Karpas-422 (cell line): ENCODE results near the gene PUS1. TPM values are rescaled to one million over a fixed set of nuclear protein-coding genes. Genes with fewer than 3 reads are reported as not detected.
A peak's percentile ranks its signal among the peaks of the same experiment; 100 is the strongest.

Experiments used
- DNase-seq: peaks from one replicate; pipeline ENCODE4 v3.0.0-alpha.2; 2015
- H2AFZ ChIP-seq: fragments of 200-600 bp; sonication (generic); 2 replicates; pipeline ENCODE4 v1.6.1; 2014; ENCODE audit warnings: antibody characterized with exemption, low read length, mixed read lengths
- H3K27ac ChIP-seq: fragments of 200-600 bp; sonication (generic); 2 replicates; pipeline ENCODE4 v1.5.1; 2014; ENCODE audit warnings: mild to moderate bottlenecking, low read length, moderate library complexity
- H3K27me3 ChIP-seq: fragments of 200-600 bp; sonication (generic); 2 replicates; pipeline ENCODE4 v1.6.1; 2014; ENCODE audit warnings: low read length, mixed read lengths
- H3K36me3 ChIP-seq: fragments of 200-600 bp; sonication (generic); 2 replicates; pipeline ENCODE4 v1.6.1; 2014; ENCODE audit warnings: low read length, mixed read lengths; ENCODE audit not compliant: insufficient read depth
- H3K4me1 ChIP-seq: fragments of 200-600 bp; sonication (generic); 2 replicates; pipeline ENCODE4 v1.6.1; 2014; ENCODE audit warnings: mild to moderate bottlenecking, low read length, mixed read lengths
- H3K4me2 ChIP-seq: fragments of 200-600 bp; sonication (generic); 2 replicates; pipeline ENCODE4 v1.6.1; 2014; ENCODE audit warnings: low read length, low read depth, mild to moderate bottlenecking; ENCODE audit not compliant: poor library complexity, severe bottlenecking
- H3K4me3 ChIP-seq: fragments of 200-600 bp; sonication (generic); 2 replicates; pipeline ENCODE4 v1.5.1; 2014; ENCODE audit warnings: mild to moderate bottlenecking, antibody characterized with exemption, low read length, mixed read lengths
- H3K79me2 ChIP-seq: fragments of 200-600 bp; sonication (generic); 2 replicates; pipeline ENCODE4 v1.6.1; 2014; ENCODE audit warnings: mild to moderate bottlenecking, low read length, mixed read lengths
- H3K9ac ChIP-seq: fragments of 200-600 bp; sonication (generic); 2 replicates; pipeline ENCODE4 v1.6.0; 2014; ENCODE audit warnings: low read length
- H3K9me2 ChIP-seq: fragments of 200-600 bp; sonication (generic), shearing (Covaris generic); replicated peaks from 2 replicates; pipeline ENCODE4 v1.6.0; 2014; ENCODE audit warnings: mild to moderate bottlenecking, low read length, moderate library complexity; ENCODE audit not compliant: insufficient read depth
- H3K9me3 ChIP-seq: fragments of 300-700, 200-600 bp; sonication (generic); 2 replicates; pipeline ENCODE4 v1.6.1; 2014; ENCODE audit warnings: low read length, mixed read lengths
- H4K20me1 ChIP-seq: fragments of 200-600 bp; sonication (generic); 2 replicates; pipeline ENCODE4 v1.6.1; 2014; ENCODE audit warnings: mild to moderate bottlenecking, antibody characterized with exemption, low read length, low read depth; ENCODE audit not compliant: insufficient read depth
- total RNA-seq: library from RNA; depleted of rRNA; stranded (reverse); fragments of >200 nt; shearing (Covaris generic); gene quantifications from 2 replicates; pipeline ENCODE4 v1.2.3, GENCODE V29; 2014; ENCODE audit warnings: low replicate concordance

PUS1 gene
- total RNA-seq, 1 experiment from 2014 or later: 11.9 TPM

DNA sequence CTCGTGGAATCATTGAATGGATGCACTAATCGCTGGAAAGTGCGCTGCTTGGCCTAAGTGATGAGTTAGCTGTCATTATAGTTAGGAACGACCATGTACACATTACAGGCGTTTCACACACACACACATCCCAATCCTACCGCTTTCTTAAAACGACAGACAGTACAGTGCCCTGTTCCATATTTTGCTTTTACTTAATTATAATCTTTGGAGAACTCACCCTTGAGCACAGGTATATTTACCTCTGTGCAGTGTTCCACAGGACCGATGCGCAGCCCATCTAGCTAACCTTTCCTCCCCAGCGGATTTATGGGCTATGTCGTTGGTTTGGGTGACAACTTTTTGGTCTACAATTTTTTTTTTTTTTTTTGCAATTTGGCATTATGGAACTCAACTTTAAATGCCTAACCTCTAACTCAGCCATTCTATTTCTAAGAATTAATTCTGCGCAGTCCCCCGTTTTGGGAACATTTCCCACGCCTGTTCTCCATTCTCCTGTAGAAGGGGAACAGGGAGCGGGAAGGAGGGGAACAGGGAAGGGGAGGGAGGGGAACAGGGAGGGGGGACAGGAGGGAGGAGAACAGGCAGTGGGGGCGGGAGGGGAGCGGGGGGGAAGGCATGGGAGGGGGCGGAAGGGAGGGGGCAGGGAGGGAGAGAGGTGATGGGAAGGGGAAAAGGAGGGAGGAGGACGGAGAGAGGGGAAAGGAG, 35.3 kb upstream of the PUS1 start:
- no peak overlapping the region for H3K27ac ChIP-seq
- H3K36me3 ChIP-seq: no peaks in the 10 kb centered on the region
- H3K4me3 ChIP-seq: no peak overlapping the region
- H3K9ac ChIP-seq: no peak overlapping the region
- peaks cover 14% of the 10 kb centered on the region; the same call in 1 of the 2 replicates for H4K20me1 ChIP-seq
- no peak overlapping the region for H3K4me2 ChIP-seq
- H3K4me1 ChIP-seq: peaks cover 9% of the 10 kb centered on the region
- no peaks in the 10 kb centered on the region for H3K27me3 ChIP-seq
- no peaks in the 10 kb centered on the region for H3K79me2 ChIP-seq
- no peaks in the 10 kb centered on the region for H3K9me2 ChIP-seq
- DNase-seq: no peak
- no peaks in the 10 kb centered on the region for H3K9me3 ChIP-seq
- H2AFZ ChIP-seq: no peak overlapping the region

DNA sequence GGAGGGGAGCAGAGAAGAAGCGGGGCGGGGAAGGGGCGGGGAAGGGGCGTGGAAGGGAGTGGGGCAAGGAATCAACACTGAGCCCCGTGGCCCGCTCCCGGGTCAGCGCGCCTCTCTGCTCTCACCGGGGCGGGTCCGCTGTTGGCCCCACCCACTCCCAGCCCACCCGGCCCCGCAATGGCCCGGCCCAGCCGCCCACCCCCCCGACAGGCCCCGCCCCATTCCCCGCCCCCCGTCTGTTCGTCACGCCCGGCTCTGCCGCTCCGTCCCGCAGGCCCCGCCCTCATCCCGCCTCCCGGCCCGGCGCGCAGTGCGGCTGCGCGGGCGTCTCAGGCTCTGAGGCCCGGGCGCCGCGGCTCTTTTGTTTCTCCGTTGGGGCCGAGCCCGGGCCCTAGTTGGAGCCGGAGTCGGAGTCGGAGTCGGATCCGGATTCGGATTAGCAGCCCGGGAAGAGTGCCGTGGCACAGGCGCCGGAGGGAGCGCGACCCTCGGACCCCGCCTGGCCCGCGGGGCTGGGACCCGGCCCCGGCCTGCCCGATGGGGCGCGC, 34.7 kb upstream of the PUS1 start, which contains the start of gene ULK1:
Gene ULK1 (plus strand): TSS at position 310 of the 548 bp plus-strand sequence. CDS start 380 bp downstream, outside the sequence.
- peak; percentile 96 for DNase-seq
- Histone ChIP-seq H3K36me3 (no peaks in the 10 kb centered on the region), H3K4me1 (peaks cover 9% of the 10 kb centered on the region), H3K79me2 (no peaks in the 10 kb centered on the region), H3K27me3 (no peaks in the 10 kb centered on the region), H3K9ac (peak within 1 kb of the TSS; percentile 73), H3K9me3 (no peaks in the 10 kb centered on the region), H3K9me2 (no peaks in the 10 kb centered on the region), H3K4me2 (peak within 1 kb of the TSS; percentile 60), H3K4me3 (peak within 1 kb of the TSS; percentile 62; the same call in 1 of the 2 replicates), H2AFZ (no peak within 1 kb of the TSS), H4K20me1 (peaks cover 14% of the 10 kb centered on the region; the same call in 1 of the 2 replicates), H3K27ac (no peak within 1 kb of the TSS)

DNA sequence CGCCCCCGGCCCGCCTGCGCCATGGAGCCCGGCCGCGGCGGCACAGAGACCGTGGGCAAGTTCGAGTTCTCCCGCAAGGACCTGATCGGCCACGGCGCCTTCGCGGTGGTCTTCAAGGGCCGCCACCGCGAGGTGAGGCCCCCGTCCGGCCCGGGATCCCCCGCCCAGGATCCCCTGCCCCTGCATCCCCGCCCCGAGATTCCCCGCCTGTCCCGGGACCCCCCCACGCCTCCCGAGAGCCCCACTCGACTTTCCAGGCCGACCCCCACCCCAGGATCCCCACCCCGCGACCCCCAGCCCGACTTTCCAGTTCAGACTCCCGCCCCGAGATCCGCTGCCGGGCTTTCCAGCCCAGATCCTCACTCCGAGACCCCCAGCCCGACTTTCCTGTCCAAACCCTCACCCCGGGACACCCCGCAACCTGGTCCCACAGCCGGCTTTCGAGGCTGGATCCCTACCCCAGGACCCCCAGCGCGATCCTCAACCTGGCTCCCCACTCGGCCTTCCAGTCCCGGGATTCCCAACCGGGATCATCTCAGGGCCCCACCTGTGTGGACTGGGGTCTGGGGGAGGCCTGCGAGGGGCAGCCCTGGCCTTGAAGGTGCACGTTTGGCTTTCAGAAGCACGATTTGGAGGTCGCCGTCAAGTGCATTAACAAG, 34.0 kb upstream of the PUS1 start:
- peaks cover 14% of the 10 kb centered on the region; the same call in 1 of the 2 replicates for H4K20me1 ChIP-seq
- no peaks in the 10 kb centered on the region for H3K27me3 ChIP-seq
- no peaks in the 10 kb centered on the region for H3K79me2 ChIP-seq
- H3K4me1 ChIP-seq: peaks cover 9% of the 10 kb centered on the region
- no peak overlapping the region for H3K27ac ChIP-seq
- peak overlapping the region; percentile 51; the same call in 1 of the 2 replicates for H3K4me3 ChIP-seq
- DNase-seq: no peak
- H3K9me2 ChIP-seq: no peaks in the 10 kb centered on the region
- no peaks in the 10 kb centered on the region for H3K36me3 ChIP-seq
- H2AFZ ChIP-seq: no peak overlapping the region
- H3K9ac ChIP-seq: peak overlapping the region; percentile 56
- peak overlapping the region; percentile 58 for H3K4me2 ChIP-seq
- no peaks in the 10 kb centered on the region for H3K9me3 ChIP-seq

DNA sequence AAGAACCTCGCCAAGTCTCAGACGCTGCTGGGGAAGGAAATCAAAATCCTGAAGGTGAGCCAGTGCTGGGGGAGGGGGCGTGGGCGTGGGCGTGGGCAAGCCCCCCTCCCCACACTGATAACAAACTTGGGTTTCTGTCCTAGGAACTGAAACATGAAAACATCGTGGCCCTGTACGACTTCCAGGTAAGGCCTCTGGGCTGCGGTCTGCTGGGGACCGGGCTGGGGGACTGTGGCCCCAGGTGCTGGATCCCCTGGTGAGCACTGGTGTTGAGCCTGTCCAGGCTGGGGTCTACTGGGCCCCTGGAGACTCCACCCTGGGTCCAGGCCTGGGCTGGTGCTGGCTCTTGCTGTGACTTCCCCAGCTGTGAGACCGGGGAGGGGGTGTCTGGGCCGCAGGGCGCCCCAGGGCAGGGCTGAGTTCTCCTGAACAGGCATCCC, 33.4 kb upstream of the PUS1 start:
- Histone ChIP-seq H3K9me2 (no peaks in the 10 kb centered on the region), H3K4me2 (peak overlapping the region; percentile 58), H3K9me3 (no peaks in the 10 kb centered on the region), H3K27me3 (no peaks in the 10 kb centered on the region), H3K27ac (no peak overlapping the region), H3K79me2 (no peaks in the 10 kb centered on the region), H3K4me3 (peak overlapping the region; percentile 51; the same call in 1 of the 2 replicates), H4K20me1 (peaks cover 14% of the 10 kb centered on the region; the same call in 1 of the 2 replicates), H2AFZ (no peak overlapping the region), H3K9ac (peak overlapping the region; percentile 56), H3K36me3 (no peaks in the 10 kb centered on the region), H3K4me1 (peaks cover 9% of the 10 kb centered on the region)
- DNase-seq: no peak

DNA sequence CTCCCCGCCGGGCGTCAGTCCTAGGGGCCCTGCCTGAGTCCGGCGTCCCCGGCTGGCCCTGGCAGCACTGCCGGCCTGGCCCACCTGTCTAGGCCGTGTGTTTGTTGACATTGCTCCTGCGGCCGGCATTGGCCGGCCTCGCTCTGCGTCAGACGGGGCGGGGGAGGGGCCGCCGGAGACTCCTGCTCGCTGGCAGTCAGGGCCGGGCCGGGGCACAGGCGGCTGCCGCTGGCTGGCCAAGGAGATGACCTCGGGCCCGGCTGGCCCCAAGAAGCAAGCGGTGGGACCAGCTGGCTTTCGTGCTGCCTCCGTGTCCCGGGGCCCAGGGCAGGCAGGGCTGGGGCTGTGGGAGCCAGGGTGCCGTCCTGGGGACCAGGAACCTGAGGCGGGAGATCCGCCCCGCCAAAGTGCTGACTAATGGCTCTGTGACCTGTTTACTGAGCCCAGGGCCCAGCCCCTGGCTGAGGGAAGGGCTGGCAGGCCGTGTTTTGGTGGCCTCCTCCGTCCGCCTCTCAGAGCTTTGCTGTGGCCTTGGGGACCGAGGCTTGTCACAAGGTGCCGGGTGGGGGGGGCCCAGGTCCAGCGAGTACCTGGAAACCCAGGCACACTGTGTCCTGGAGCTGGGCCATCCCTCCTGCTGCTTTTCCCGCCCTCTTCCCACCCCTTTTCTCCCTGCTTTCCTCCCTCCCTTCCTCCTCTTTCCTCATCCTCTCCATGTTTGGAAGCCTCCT, 32.8 kb upstream of the PUS1 start:
- Histone ChIP-seq H3K27ac (no peak overlapping the region), H3K9me3 (no peaks in the 10 kb centered on the region), H4K20me1 (peaks cover 14% of the 10 kb centered on the region; the same call in 1 of the 2 replicates), H3K36me3 (no peaks in the 10 kb centered on the region), H3K4me3 (peak overlapping the region; percentile 51; the same call in 1 of the 2 replicates), H3K79me2 (no peaks in the 10 kb centered on the region), H3K9me2 (no peaks in the 10 kb centered on the region), H3K9ac (no peak overlapping the region), H3K27me3 (no peaks in the 10 kb centered on the region), H3K4me1 (peaks cover 9% of the 10 kb centered on the region), H2AFZ (no peak overlapping the region), H3K4me2 (peak overlapping the region; percentile 58)
- peak; percentile 67 for DNase-seq

DNA sequence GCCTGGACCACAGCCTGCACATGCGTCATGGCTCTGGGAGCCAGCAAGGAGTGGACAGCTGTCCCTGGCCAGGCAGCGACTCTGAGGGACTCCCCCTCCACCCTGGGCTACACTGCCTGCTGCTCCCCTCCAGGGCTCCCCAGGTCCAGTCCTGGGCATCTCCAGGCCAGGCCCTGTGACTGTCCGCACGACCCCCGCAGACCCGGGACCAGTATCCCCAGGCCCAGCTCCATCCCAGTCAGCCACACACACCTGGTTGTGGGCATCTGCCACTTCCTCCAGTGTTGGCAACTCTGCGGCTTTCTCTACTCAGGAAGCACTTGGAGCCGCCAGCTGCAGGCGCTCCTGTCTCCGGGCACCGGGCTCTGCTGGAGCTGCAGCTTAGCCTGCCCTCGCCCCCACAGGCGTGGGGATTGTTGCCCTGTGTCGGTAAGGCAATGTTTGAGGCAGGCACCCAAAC, 32.2 kb upstream of the PUS1 start:
- H3K79me2 ChIP-seq: no peaks in the 10 kb centered on the region
- no peak overlapping the region for H3K27ac ChIP-seq
- no peak for DNase-seq
- no peaks in the 10 kb centered on the region for H3K36me3 ChIP-seq
- no peak overlapping the region for H3K4me3 ChIP-seq
- H3K9me2 ChIP-seq: no peaks in the 10 kb centered on the region
- H3K9ac ChIP-seq: no peak overlapping the region
- no peaks in the 10 kb centered on the region for H3K9me3 ChIP-seq
- peaks cover 9% of the 10 kb centered on the region for H3K4me1 ChIP-seq
- H3K4me2 ChIP-seq: no peak overlapping the region
- peaks cover 14% of the 10 kb centered on the region; the same call in 1 of the 2 replicates for H4K20me1 ChIP-seq
- no peak overlapping the region for H2AFZ ChIP-seq
- no peaks in the 10 kb centered on the region for H3K27me3 ChIP-seq

DNA sequence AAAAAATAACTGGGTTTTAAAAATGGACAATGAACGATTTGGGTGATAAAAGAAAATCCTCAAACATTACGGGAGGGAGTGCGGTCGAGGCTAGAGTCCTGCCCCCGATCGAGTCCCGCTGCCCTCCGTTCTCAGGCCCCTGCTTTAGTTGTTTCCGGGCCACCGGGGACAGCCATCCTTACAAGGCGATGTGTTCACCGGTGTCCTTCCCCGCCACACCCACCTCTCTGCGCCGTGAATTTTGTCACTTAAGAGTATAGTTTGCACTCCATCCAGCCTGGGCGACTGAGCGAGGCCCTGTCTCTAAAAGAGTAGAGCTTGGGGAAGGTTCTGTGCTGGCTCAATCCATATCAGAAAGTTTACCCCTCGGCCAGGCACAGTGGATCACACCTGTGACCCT, 31.8 kb upstream of the PUS1 start:
- H3K36me3 ChIP-seq: no peaks in the 10 kb centered on the region
- no peaks in the 10 kb centered on the region for H3K79me2 ChIP-seq
- no peaks in the 10 kb centered on the region for H3K9me3 ChIP-seq
- H3K9me2 ChIP-seq: no peaks in the 10 kb centered on the region
- H3K27ac ChIP-seq: no peak overlapping the region
- H3K4me1 ChIP-seq: peaks cover 9% of the 10 kb centered on the region
- no peak overlapping the region for H3K4me2 ChIP-seq
- no peak overlapping the region for H3K4me3 ChIP-seq
- H3K27me3 ChIP-seq: no peaks in the 10 kb centered on the region
- no peak overlapping the region for H2AFZ ChIP-seq
- H4K20me1 ChIP-seq: peaks cover 17% of the 10 kb centered on the region; the same call in 1 of the 2 replicates
- DNase-seq: no peak
- H3K9ac ChIP-seq: no peak overlapping the region
